Neuronal stem cell (in vitro differentiated cells): ENCODE measurements around the gene EFCAB14.
"Not testable (repeated sequence)": the region's sequence is repeated elsewhere in the genome, so short reads cannot be mapped to it uniquely, and the experiment has no call there.

Experiments
- DNase-seq: peaks from one replicate; pipeline ENCODE4 v3.0.0-alpha.2; 2013; ENCODE audit warnings: low spot score
- H2AFZ ChIP-seq: one replicate; pipeline ENCODE4 v1.6.1; 2013; ENCODE audit warnings: mild to moderate bottlenecking, low read length, inconsistent platforms
- H2AK5ac ChIP-seq: 2 replicates; pipeline ENCODE4 v1.6.1; 2013; ENCODE audit warnings: low read depth, mild to moderate bottlenecking, inconsistent platforms, low read length, moderate library complexity, mixed read lengths
- H2BK120ac ChIP-seq: 2 replicates; pipeline ENCODE4 v1.6.1; 2013; ENCODE audit warnings: low read depth, mild to moderate bottlenecking, inconsistent platforms, low read length, moderate library complexity, mixed read lengths
- H2BK12ac ChIP-seq: one replicate; pipeline ENCODE4 v1.6.1; 2013; ENCODE audit warnings: low read length, inconsistent platforms
- H2BK15ac ChIP-seq: 2 replicates; pipeline ENCODE4 v1.6.1; 2013; ENCODE audit warnings: mild to moderate bottlenecking, low read length, inconsistent platforms, mixed read lengths
- H2BK5ac ChIP-seq: one replicate; pipeline ENCODE4 v1.6.1; 2013; ENCODE audit warnings: inconsistent platforms, mild to moderate bottlenecking, low read length, moderate library complexity
- H3K14ac ChIP-seq: one replicate; pipeline ENCODE4 v1.6.1; 2013; ENCODE audit warnings: low read length, inconsistent platforms
- H3K18ac ChIP-seq: 2 replicates; pipeline ENCODE4 v1.6.1; 2013; ENCODE audit warnings: low read length, inconsistent platforms
- H3K23ac ChIP-seq: 2 replicates; pipeline ENCODE4 v1.6.1; 2013; ENCODE audit warnings: low read depth, mild to moderate bottlenecking, mixed read lengths, low read length, inconsistent platforms; ENCODE audit not compliant: poor library complexity
- H3K27ac ChIP-seq: replicated peaks from 3 replicates; pipeline ENCODE4 v1.5.1; 2013; ENCODE audit warnings: low read length, inconsistent platforms
- H3K27me3 ChIP-seq, 3 experiments: 2 replicates each; pipeline ENCODE4 v1.6.1; 2013; ENCODE audit warnings: low read length in 3 of 3, mild to moderate bottlenecking in 2 of 3, inconsistent platforms in 1 of 3, low read depth in 1 of 3, mixed read lengths in 1 of 3, moderate library complexity in 1 of 3; ENCODE audit not compliant: control insufficient read depth in 3 of 3, insufficient read depth in 3 of 3
- H3K36me3 ChIP-seq, 2 donors: replicated peaks in 1 of 2; 2 replicates each; pipeline ENCODE4 v1.6.1; 2013; ENCODE audit warnings: low read length in 2 of 2; ENCODE audit not compliant: control insufficient read depth in 2 of 2, insufficient read depth in 2 of 2
- H3K4ac ChIP-seq: 2 replicates; pipeline ENCODE4 v1.6.1; 2013; ENCODE audit warnings: inconsistent platforms, mild to moderate bottlenecking, low read length, moderate library complexity
- H3K4me1 ChIP-seq, 2 donors: 1 replicate in 1 of 2; 2 replicates in 1 of 2; pipeline ENCODE4 v1.6.1; 2013; ENCODE audit warnings: low read length in 2 of 2, low read depth in 1 of 2; ENCODE audit not compliant: control insufficient read depth in 2 of 2, insufficient read depth in 1 of 2
- H3K4me2 ChIP-seq: one replicate; pipeline ENCODE4 v1.6.1; 2013; ENCODE audit warnings: mild to moderate bottlenecking, low read length, inconsistent platforms; ENCODE audit not compliant: insufficient read depth, poor library complexity, severe bottlenecking
- H3K4me3 ChIP-seq, 2 donors: 2 replicates each; pipeline ENCODE4 v1.5.1; 2013; ENCODE audit warnings: low read length in 2 of 2, mild to moderate bottlenecking in 2 of 2, inconsistent platforms in 1 of 2, moderate library complexity in 1 of 2
- H3K79me1 ChIP-seq: one replicate; pipeline ENCODE4 v1.6.1; 2013; ENCODE audit warnings: low read depth, mild to moderate bottlenecking, inconsistent platforms, low read length, moderate library complexity
- H3K9ac ChIP-seq: one replicate; pipeline ENCODE4 v1.6.1; 2013; ENCODE audit warnings: mild to moderate bottlenecking, low read depth, low read length, inconsistent platforms; ENCODE audit not compliant: poor library complexity
- H3K9me3 ChIP-seq, 2 donors: replicated peaks in 1 of 2; 2 replicates each; pipeline versions ENCODE3 to v1.6.1; 2013; ENCODE audit warnings: low read length in 2 of 2, mild to moderate bottlenecking in 2 of 2, inconsistent platforms in 1 of 2, low read depth in 1 of 2, mixed read lengths in 1 of 2, moderate library complexity in 1 of 2; ENCODE audit not compliant: control insufficient read depth in 2 of 2, insufficient read depth in 1 of 2
- H4K8ac ChIP-seq: one replicate; pipeline ENCODE4 v1.6.1; 2013; ENCODE audit warnings: low read depth, mild to moderate bottlenecking, inconsistent platforms, low read length, moderate library complexity
- H4K91ac ChIP-seq: one replicate; pipeline ENCODE4 v1.6.1; 2013; ENCODE audit warnings: low read length, low read depth, mild to moderate bottlenecking, inconsistent platforms; ENCODE audit not compliant: poor library complexity
- WGBS, 2 donors: extraction: QIAGEN DNeasy Blood & Tissue Kit; methylation state at CpG; one replicate each; pipeline ENCODE4 v1.1.7; 2013; ENCODE audit warnings: missing lambda C conversion rate in 2 of 2, mixed read lengths in 1 of 2; ENCODE audit not compliant: insufficient read length in 2 of 2, insufficient replicate concordance in 1 of 2; ENCODE audit errors: extremely low coverage in 2 of 2; 5-methylcytosine and 5-hydroxymethylcytosine counted together

The EFCAB14 gene

DNA sequence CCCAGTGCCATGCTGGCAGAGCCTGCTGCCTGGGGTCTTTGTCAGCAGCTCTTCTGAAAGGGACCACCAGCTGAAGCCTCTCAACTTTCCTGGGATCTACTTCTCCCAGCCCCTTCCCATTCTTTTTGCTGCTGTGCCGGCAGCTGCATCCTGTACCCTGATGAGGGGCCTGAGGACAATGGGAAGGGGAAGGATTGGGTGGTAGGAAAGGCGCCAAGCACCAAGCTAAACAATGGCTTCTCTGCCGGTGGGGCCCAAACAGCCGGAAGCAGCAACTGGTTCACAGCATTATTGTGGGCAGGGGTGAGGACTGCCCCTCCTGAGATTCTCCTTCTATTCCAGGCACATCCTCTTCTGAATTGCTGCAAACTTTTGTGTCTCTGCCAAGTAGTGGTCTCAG, 5.0 kb upstream of the EFCAB14 start:
- Histone ChIP-seq H2AK5ac (peak overlapping the region; percentile 49), H3K18ac (peak overlapping the region; percentile 7), H2BK5ac (no peak overlapping the region), H3K14ac (no peak overlapping the region), H2BK12ac (no peak overlapping the region), H4K8ac (no peak overlapping the region), H3K27ac (peak overlapping the region; percentile 36), H2AFZ (peak overlapping the region; percentile 86), H2BK120ac (no peak overlapping the region), H3K27me3 (peaks cover 0 to 13% (median 0%) of the 10 kb centered on the region in 3 experiments), H3K4me1 (peaks cover 7 to 16% of the 10 kb centered on the region in 2 donors), H3K36me3 (no peaks in the 10 kb centered on the region), H4K91ac (no peak overlapping the region), H3K9me3 (no peaks in the 10 kb centered on the region), H3K4me3 (no peak overlapping the region), H3K79me1 (no peaks in the 10 kb centered on the region), H2BK15ac (no peak overlapping the region), H3K4ac (no peak overlapping the region), H3K9ac (no peak overlapping the region), H3K23ac (no peak overlapping the region), H3K4me2 (no peak overlapping the region)
- no CpG with 5 or more reads among the region's 4 CpGs for WGBS, 2 donors
- no peak for DNase-seq

DNA sequence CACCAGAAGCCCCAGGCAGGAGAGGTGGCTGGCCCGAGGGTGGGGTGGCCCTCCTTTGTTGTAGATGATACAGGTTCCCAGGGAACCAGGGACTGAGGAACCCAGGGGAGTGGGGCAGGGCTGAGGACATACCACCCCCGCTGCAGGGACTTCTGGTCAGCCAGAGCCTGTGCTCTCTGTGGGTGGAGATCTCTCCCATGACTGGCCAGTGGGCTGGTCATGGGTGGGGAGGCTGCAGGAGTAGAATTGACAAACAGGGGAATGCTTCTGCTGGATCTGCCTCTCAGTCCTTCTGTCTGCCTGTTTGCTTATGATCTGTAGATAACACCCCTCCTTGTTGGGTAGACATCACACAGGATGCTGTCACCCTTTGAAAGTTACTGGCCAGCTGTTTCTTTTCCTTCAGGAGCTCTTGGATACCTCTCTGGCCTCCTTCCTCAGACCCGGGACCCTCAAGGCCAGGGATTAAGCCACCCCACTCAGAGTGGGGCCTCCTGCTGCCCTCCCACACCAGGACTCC, 2.8 kb upstream of the EFCAB14 start:
- Histone ChIP-seq H4K91ac (no peak overlapping the region), H4K8ac (no peak overlapping the region), H2BK15ac (no peak overlapping the region), H2BK5ac (peak overlapping the region; percentile 73), H2BK12ac (no peak overlapping the region), H3K9ac (no peak overlapping the region), H3K9me3 (no peaks in the 10 kb centered on the region), H2AK5ac (no peak overlapping the region), H3K36me3 (peaks cover 0 to 5% of the 10 kb centered on the region in 2 donors), H3K27ac (no peak overlapping the region), H3K79me1 (peaks cover 2% of the 10 kb centered on the region), H3K14ac (no peak overlapping the region), H3K4me3 (no peak overlapping the region), H3K4me1 (peaks cover 14 to 26% of the 10 kb centered on the region in 2 donors), H2AFZ (no peak overlapping the region), H3K18ac (no peak overlapping the region), H2BK120ac (no peak overlapping the region), H3K23ac (peak overlapping the region; percentile 12), H3K4me2 (no peak overlapping the region), H3K27me3 (peaks cover 0 to 13% (median 0%) of the 10 kb centered on the region in 3 experiments), H3K4ac (peak overlapping the region; percentile 5)
- no CpG with 5 or more reads among the region's 3 CpGs for WGBS, 2 donors
- DNase-seq: no peak

DNA sequence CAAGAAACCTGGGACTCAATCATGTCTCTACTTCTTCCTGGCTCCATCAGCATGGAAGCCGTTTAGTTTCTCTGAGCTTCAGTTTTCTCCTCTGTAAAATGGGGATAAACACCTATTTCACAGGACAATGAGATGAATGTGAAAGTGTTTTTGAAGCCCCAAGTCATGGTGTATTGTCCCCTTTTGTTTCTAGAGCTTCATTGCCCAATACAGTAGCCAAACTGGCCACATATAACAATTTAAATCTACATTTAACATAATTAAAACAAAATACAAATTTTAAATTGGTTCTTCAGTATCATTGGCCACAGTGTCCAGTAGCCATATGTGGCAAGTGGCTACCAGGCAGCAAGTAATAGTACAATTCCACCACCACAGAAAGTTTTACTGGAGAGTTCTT, 2.3 kb upstream of the EFCAB14 start:
- no peak overlapping the region for H3K9ac ChIP-seq
- no peaks in the 10 kb centered on the region for H3K9me3 ChIP-seq
- H3K4ac ChIP-seq: no peak overlapping the region
- no peak for DNase-seq
- no peak overlapping the region for H2BK15ac ChIP-seq
- no peak overlapping the region for H4K91ac ChIP-seq
- H4K8ac ChIP-seq: no peak overlapping the region
- peaks cover 0 to 11% of the 10 kb centered on the region in 2 donors for H3K36me3 ChIP-seq
- no peak overlapping the region for H3K4me3 ChIP-seq
- no peak overlapping the region for H2BK12ac ChIP-seq
- no peak overlapping the region for H3K18ac ChIP-seq
- peaks cover 2% of the 10 kb centered on the region for H3K79me1 ChIP-seq
- H2BK5ac ChIP-seq: peak overlapping the region; percentile 73
- no peak overlapping the region for H3K27ac ChIP-seq
- no peak overlapping the region for H3K23ac ChIP-seq
- no peak overlapping the region for H2AK5ac ChIP-seq
- no CpG with 5 or more reads among the region's 1 CpG for WGBS, 2 donors
- peaks cover 0 to 13% (median 0%) of the 10 kb centered on the region in 3 experiments for H3K27me3 ChIP-seq
- no peak overlapping the region for H2AFZ ChIP-seq
- peaks cover 14 to 26% of the 10 kb centered on the region in 2 donors for H3K4me1 ChIP-seq
- no peak overlapping the region for H2BK120ac ChIP-seq
- no peak overlapping the region for H3K4me2 ChIP-seq
- H3K14ac ChIP-seq: no peak overlapping the region

DNA sequence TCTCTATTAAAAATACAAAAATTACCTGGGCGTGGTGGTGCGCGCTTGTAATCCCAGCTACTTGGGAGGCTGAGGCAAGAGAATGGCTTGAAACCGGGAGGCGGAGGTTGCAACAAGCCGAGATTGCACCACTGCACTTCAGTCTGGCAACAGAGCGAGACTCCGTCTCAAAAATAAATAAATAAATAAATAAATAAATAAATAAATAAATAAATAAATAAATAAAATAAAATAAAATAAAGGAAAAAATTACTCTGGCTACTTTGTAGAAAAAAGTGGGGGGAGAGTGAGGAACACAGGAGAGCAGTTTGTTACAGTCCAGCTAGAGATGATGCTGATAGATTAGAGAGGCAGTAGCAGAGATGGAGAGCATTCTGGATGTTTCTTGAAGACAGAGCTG, 1.4 kb upstream of the EFCAB14 start:
- peaks cover 2 to 20% of the 10 kb centered on the region in 2 donors for H3K36me3 ChIP-seq
- peaks cover 0 to 13% (median 0%) of the 10 kb centered on the region in 3 experiments for H3K27me3 ChIP-seq
- not testable (repeated sequence) for H4K91ac ChIP-seq, H3K79me1 ChIP-seq, H2BK12ac ChIP-seq, H3K14ac ChIP-seq, H3K27ac ChIP-seq, H3K23ac ChIP-seq, H2BK5ac ChIP-seq, H2BK15ac ChIP-seq, H2BK120ac ChIP-seq, DNase-seq, H3K9me3 ChIP-seq, H3K4ac ChIP-seq, H3K4me3 ChIP-seq, H2AFZ ChIP-seq, H3K4me2 ChIP-seq, H3K9ac ChIP-seq, H2AK5ac ChIP-seq, H3K18ac ChIP-seq, H4K8ac ChIP-seq
- no CpG with 5 or more reads among the region's 8 CpGs for WGBS, 2 donors
- H3K4me1 ChIP-seq: peaks cover 14 to 26% of the 10 kb centered on the region in 2 donors
